PFSK-1 (cell line): Measurements from ENCODE around the gene ENPP6.

Experiments
- POLR2AphosphoS5 ChIP-seq: IDR thresholded peaks from 2 replicates; pipeline ENCODE4 v1.6.1; 2012; ENCODE audit warnings: low read depth, mild to moderate bottlenecking, control low read depth, low read length, moderate library complexity
- TAF1 ChIP-seq: IDR thresholded peaks from 2 replicates; pipeline ENCODE4 v1.6.1; 2012; ENCODE audit warnings: low read length, control low read depth, borderline replicate concordance; ENCODE audit not compliant: insufficient read depth

DNA sequence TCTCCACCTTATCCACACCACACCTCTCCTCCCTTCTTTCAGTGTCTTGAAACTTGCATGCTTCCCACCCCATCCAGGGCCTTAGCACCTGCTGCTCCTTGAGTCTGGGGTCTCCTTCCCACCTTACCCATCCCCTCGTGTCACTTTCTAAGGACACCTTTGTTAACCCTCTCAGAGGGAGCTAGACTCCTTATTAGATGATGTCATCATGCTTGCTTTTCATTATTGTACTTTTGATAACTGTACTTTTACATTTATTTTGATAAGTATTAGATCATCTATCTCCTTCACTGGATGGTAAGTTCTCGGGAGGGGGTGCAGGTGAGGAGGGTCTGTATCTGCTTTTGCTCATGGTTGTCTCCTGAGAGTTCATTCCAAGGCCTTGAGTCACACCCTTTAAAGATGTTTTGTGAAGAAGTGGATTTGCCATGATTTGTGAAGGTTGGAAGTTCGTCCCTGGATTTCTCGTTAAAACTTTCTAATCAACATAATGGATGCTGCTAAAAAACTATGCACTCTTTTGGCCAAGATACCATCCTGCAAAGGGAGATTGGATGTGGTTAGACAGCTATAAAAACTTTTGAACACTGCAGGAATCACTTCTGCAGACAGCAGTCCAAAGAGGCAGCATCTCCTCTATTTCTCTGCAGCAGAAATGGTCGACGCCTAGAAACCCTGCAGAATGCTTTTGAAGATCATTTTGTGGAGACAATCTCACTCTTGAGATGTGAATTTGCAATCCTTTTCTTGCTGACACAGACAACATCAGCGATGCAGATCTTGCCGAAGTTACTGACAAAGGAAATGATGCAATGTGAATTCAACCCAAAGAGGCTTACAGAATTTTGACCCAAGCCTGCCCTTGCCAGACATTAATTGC, 69.6 kb downstream of the ENPP6 start:
- no peak for TF ChIP-seq POLR2AphosphoS5
- TF ChIP-seq TAF1 = no peak
